Cerebellar cortex (tissue), 1 donor: ENCODE results near the gene YPEL2.
"Not testable (repeated sequence)": the region's sequence is repeated elsewhere in the genome, so short reads cannot be mapped to it uniquely, and the experiment has no call there.

Source experiments
- DNase-seq: peaks from one replicate; pipeline ENCODE4 v3.0.0-alpha.2; 2015; ENCODE audit warnings: low spot score

The YPEL2 gene

DNA sequence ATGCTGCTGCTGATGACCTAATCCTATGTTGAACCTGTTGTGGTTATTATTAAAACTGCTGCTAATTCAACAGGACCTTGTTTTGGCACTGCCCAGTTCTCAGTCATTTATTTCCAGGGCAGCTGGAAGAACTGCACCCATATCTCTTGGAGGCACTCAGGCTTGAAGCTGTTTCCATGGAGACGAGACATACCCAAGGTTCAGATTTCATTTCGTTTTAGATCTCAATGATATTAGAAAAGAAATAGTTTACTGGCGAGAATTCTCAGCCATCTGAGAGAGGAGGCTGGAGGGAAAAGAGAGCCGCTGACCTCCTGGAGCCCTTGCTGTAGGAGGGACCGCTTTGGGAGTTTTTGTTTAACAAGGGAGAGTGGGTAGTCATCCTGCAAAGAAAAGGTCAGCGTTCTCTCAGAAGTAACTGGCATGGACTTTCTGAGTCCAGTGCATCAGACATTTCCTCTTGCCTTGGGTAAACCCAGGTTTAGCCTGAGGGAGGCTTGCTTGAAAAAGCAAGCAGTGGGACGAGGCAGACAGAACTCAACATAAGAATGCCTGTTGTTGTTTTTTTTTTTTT is 75.4 kb downstream of the YPEL2 start:
- peak; percentile 25 for DNase-seq

GRCh38 chr17:59409336-59410048 is 78.0 kb downstream of the YPEL2 start:
- no peak for DNase-seq

DNA sequence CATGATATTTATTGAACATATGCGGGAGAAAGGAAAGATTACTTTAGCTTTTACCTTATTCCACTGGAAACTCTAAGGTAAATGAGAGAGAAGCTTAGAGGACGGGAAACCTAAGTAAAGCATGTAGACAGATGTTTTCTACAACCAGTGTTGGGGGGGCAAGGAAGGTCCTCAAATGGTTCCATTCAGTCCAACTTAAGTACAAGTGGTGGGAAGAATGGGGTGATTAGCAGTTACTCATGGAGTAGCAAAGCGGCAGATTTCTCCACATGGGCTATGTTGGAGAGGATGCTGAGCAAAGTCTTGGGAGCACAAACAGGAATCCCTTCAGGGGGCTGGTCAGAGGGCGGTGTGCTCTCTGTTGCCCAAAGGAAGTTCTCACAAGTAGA is 78.6 kb downstream of the YPEL2 start:
- DNase-seq: no peak

DNA sequence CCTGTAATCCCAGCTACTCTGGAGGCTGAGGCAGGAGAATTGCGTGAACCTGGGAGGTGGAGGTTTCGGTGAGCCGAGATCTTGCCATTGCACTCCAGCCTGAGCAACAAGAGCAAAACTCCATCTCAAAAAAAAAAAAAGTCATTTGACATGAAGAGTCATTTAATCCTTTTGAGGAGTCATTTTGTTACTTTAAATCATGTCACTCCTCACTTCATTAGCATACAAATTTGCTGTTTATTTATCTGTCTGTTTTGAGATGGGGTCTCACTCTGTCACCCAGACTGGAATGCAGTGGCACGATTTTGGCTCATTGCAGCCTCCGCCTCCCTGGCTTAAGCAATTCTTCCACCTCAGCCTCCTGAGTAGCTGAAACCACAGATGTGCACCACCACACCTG is 81.0 kb downstream of the YPEL2 start:
- not testable (repeated sequence) for DNase-seq

GRCh38 chr17:59413014-59413766 is 81.7 kb downstream of the YPEL2 start:
- DNase-seq: peak; percentile 52

GRCh38 chr17:59415397-59415796 is 83.9 kb downstream of the YPEL2 start:
- no peak for DNase-seq

- DNase-seq: no peak
Measured at GRCh38 chr17:59416184-59416583, 84.7 kb downstream of the YPEL2 start.

DNA sequence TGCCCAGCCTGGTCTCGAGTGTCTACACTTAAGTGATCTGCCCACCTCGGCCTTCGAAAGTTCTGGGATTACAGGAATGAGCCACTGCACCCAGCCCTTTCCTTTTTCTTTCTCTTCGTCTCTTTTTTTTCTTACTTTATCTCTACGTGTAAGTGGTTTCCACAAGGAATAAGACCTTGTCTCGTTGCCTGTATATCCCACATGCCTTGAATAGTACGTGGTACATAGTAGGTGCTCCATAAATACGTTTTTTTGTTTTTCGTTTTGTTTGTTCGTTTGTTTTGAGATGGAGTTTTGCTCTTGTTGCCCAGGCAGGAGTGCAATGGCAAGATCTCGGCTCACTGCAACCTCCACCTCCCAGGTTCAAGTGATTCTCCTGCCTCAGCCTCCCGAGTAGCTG is 86.0 kb downstream of the YPEL2 start:
- DNase-seq: no peak

- DNase-seq: peak; percentile 47
Measured at GRCh38 chr17:59418732-59419166, 87.3 kb downstream of the YPEL2 start.

DNA sequence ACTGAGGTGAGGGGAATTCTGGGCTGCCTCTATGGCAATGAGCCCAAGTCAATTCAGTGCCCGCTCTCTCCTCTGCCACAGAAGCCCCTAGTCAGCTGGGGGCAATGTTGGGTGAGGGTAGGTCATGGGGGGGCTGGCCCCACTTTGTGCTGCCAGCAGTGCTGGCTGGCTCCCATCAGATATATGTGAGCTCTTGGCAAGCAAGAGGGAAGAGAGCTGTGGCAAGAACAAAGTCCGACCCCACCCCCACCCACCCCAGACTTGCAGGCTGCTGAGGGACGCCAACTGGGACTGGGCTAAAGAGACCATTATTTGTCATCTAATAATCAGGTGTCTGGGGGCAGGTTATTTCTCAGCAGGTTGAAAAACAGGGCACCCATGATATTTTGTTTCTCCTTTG is 89.4 kb downstream of the YPEL2 start:
- no peak for DNase-seq

DNA sequence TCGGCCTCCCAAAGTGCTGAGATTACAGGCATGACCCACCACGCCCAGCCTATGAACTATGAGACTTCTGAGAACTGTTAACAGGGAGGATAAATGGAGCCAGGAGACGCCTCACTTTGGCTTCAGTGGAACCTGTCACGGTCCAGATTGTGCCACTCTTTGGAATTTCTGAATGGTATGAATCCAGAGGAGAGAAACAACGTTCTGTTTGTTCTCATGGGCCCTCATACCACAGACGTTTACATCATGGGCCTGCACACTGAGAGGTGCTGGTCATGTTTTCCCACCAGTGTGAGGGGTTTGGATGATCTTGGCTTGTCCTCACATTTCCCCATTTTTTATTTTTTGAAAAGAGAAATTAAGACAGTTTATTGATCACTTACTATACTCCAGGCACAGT is 90.3 kb downstream of the YPEL2 start:
- no peak for DNase-seq

- no peak for DNase-seq
Measured at GRCh38 chr17:59423137-59423724, 91.8 kb downstream of the YPEL2 start.

DNA sequence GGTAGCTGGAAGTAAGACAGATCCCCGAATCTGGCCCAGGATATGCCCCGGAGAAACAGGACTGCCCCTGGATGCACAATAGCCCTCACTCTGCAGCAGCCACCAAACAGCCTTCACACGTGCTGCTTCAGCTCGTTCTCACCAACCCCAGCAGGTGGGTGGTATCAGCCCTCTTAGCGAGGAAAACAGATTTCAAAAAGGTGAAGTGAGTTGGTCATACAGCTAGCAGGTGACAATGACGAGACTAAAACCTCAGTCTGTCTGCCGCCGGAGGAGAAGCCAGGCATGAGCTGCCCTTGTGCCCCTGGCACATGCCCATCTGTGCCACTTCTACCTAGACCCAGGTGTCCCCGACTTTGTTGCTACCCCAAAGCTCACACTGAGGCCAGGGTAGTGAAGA is 92.4 kb downstream of the YPEL2 start:
- DNase-seq: no peak

DNA sequence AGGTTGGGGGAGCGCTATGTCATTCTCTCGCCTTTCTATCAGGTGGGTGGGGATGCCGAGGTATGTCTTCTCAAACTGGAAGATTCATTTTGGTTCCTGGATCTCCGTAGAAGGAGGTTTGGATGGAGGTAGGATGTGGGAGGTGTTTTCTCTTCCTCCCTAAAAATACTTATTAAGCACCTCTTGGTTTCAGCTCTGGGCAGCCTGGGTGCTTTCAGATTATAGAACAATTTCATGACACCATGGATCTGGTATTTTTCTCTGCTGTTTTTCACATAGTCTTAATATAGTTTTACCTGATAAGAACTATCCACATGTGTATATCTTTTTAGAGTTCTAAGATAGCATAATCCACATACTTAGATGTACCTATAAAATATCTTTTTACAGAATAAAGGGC is 92.9 kb downstream of the YPEL2 start:
- peak; percentile 21 for DNase-seq

- peak; percentile 83 for DNase-seq
Measured at GRCh38 chr17:59425085-59425931, 93.9 kb downstream of the YPEL2 start.

- no peak for DNase-seq
Measured at GRCh38 chr17:59426031-59426430, 94.6 kb downstream of the YPEL2 start.

DNA sequence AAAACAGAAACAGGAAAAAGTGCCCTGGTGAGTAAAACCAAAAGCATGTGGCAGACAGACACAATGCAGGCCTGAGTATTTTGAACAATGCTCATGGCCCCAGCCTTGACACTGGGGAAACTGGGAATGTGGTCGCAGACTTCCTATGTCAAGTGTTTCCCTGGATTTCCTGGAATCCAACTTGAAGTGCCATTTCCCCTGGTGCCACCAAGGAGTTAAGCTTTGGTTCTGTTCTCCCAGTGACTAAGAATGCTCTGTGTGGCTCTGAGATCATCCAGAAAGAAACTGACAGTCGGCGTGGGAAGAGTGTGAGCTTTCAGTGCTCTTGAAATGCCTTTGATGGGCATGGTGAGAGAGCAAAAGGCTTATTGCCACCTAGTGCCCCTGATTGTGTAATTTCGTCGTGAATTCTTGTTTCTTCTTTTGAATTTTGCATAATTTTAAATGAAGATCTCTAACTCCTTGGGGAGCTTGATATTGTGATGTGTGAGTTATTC is 96.0 kb downstream of the YPEL2 start:
- DNase-seq: peak; percentile 29

DNA sequence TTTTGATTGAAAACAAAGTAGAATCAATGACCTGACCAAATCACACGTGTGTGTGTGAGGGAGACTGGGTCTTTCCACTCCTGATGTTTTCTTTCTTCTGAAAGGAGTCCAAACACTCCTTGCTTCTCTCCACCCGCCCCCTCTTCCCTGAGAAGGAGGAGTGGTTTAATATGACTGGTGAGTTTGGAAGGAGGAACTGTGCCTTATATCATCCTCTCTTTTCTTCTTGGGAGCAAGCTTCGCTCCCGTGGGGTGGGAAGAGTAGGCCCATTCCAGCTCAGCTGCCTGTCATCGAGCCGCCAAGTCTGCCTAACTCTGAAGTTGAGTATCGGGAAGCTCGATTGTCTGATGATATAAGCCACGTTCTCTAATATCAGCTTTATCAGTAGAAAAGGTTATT is 96.5 kb downstream of the YPEL2 start:
- no peak for DNase-seq

GRCh38 chr17:59428916-59429485 is 97.5 kb downstream of the YPEL2 start:
- no peak for DNase-seq

GRCh38 chr17:59431601-59432000 is 100.1 kb downstream of the YPEL2 start:
- no peak for DNase-seq

GRCh38 chr17:59432657-59433056 is 101.2 kb downstream of the YPEL2 start:
- no peak for DNase-seq
